A673 (cell line): ENCODE measurements around the gene SH3RF1. TPM values are rescaled to one million over a fixed set of nuclear protein-coding genes. Genes with fewer than 3 reads are reported as not detected.

ENCODE experiments used
- BruUV-seq: library from RNA; stranded (reverse); fragments of 400-500 nt; replicated peaks from 2 replicates; lab custom pipeline; 2021; lab: Mats Ljungman, UMichigan
- CTCF ChIA-PET: fragments of 300-600 bp; sonication (Branson Sonifier 250); formaldehyde crosslinking; loops from one replicate; lab custom pipeline; 2022; ENCODE audit warnings: antibody characterized with exemption; lab: Charles Lee
- POLR2A ChIA-PET: fragments of 300-600 bp; sonication (Branson Sonifier 250); formaldehyde crosslinking; loops from one replicate; lab custom pipeline; 2022; ENCODE audit warnings: antibody characterized with exemption; ENCODE audit not compliant: low non-redundant PET; lab: Charles Lee
- DNase-seq: peaks from one replicate; pipeline ENCODE4 v3.0.0-alpha.2; 2015; ENCODE audit warnings: low spot score
- H3K27ac ChIP-seq: fragments of 200-600 bp; sonication (generic); 2 replicates; pipeline ENCODE4 v1.5.1; 2016; ENCODE audit warnings: mixed run types, low read depth, mild to moderate bottlenecking, mixed read lengths, antibody characterized with exemption, low read length; ENCODE audit not compliant: poor library complexity, severe bottlenecking
- H3K27me3 ChIP-seq: fragments of 200-600 bp; sonication (generic); replicated peaks from 2 replicates; pipeline ENCODE4 v1.6.1; 2017; ENCODE audit warnings: mixed run types, low read depth, mild to moderate bottlenecking, mixed read lengths, antibody characterized with exemption, low read length; ENCODE audit not compliant: insufficient read depth, poor library complexity
- H3K36me3 ChIP-seq: fragments of 200-600 bp; sonication (generic); 2 replicates; pipeline ENCODE4 v1.6.1; 2016; ENCODE audit warnings: mixed run types, mild to moderate bottlenecking, mixed read lengths, antibody characterized with exemption, low read length; ENCODE audit not compliant: insufficient read depth, poor library complexity, severe bottlenecking
- H3K4me1 ChIP-seq: fragments of 200-600 bp; sonication (generic); 2 replicates; pipeline ENCODE4 v1.6.1; 2017; ENCODE audit warnings: mixed run types, mild to moderate bottlenecking, mixed read lengths, antibody characterized with exemption, low read length; ENCODE audit not compliant: insufficient read depth, poor library complexity, severe bottlenecking
- H3K4me3 ChIP-seq: fragments of 200-600 bp; sonication (generic); 2 replicates; pipeline ENCODE4 v1.5.1; 2016; ENCODE audit warnings: low read depth, mixed run types, mild to moderate bottlenecking, mixed read lengths, low read length; ENCODE audit not compliant: poor library complexity, severe bottlenecking
- H3K9me3 ChIP-seq: fragments of 200-600 bp; sonication (generic); 2 replicates; pipeline ENCODE4 v1.6.1; 2016; ENCODE audit warnings: mixed run types, low read depth, mild to moderate bottlenecking, mixed read lengths, antibody characterized with exemption, low read length; ENCODE audit not compliant: poor library complexity, severe bottlenecking
- EZH2 ChIP-seq: fragments of 200-600 bp; sonication (generic); IDR thresholded peaks from 2 replicates; pipeline ENCODE4 v1.6.1; 2017; ENCODE audit warnings: borderline replicate concordance, low read depth, mild to moderate bottlenecking, mixed read lengths, antibody characterized with exemption, low read length; ENCODE audit not compliant: poor library complexity, severe bottlenecking
- intact Hi-C: fragments of 100-400 bp; cut with micrococcal nuclease; formaldehyde crosslinking; loops from one replicate; pipeline ENCODE4 v1.10.0; 2022; ENCODE audit not compliant: unreplicated experiment
- total RNA-seq: library from RNA; stranded (reverse); gene quantifications from 2 replicates; pipeline ENCODE4 v1.2.3, GENCODE V29; 2021
- TF ChIP-seq, protein P1 (sequence below): fragments of 300-800, 200-600 bp; sonication (generic); conservative IDR thresholded peaks from 2 replicates; pipeline ENCODE4 v1.5.1; 2017; ENCODE audit warnings: low read depth, mild to moderate bottlenecking, antibody characterized with exemption, low read length, moderate library complexity, mixed read lengths

SH3RF1 gene
- total RNA-seq, 1 experiment from 2014 or later = 15.3 TPM

GRCh38 chr4:169260217-169260866, 10.4 kb downstream of the SH3RF1 start:
- no peak for DNase-seq
- Histone ChIP-seq H3K27ac (no peak overlapping the region), H3K4me1 (peaks cover 20% of the 10 kb centered on the region), H3K36me3 (no peaks in the 10 kb centered on the region), H3K4me3 (no peak overlapping the region), H3K9me3 (no peaks in the 10 kb centered on the region), H3K27me3 (no peaks in the 10 kb centered on the region)
- TF ChIP-seq EZH2 = no peak
- TF ChIP-seq, protein P1, sequence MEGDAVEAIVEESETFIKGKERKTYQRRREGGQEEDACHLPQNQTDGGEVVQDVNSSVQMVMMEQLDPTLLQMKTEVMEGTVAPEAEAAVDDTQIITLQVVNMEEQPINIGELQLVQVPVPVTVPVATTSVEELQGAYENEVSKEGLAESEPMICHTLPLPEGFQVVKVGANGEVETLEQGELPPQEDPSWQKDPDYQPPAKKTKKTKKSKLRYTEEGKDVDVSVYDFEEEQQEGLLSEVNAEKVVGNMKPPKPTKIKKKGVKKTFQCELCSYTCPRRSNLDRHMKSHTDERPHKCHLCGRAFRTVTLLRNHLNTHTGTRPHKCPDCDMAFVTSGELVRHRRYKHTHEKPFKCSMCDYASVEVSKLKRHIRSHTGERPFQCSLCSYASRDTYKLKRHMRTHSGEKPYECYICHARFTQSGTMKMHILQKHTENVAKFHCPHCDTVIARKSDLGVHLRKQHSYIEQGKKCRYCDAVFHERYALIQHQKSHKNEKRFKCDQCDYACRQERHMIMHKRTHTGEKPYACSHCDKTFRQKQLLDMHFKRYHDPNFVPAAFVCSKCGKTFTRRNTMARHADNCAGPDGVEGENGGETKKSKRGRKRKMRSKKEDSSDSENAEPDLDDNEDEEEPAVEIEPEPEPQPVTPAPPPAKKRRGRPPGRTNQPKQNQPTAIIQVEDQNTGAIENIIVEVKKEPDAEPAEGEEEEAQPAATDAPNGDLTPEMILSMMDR = no peak
- intact Hi-C loops = no loop called here
- no TSS peak for BruUV-seq
- CTCF ChIA-PET = no interaction called here
- POLR2A ChIA-PET = no interaction called here

GRCh38 chr4:169259271-169259670, 11.5 kb downstream of the SH3RF1 start:
- no peak for TF ChIP-seq EZH2
- TF ChIP-seq, protein P1 = no peak
- no peak for DNase-seq
- BruUV-seq = no TSS peak
- no peak overlapping the region for H3K27ac ChIP-seq
- ChIA-PET POLR2A (no interaction called here), CTCF (no interaction called here)
- H3K9me3 ChIP-seq = no peaks in the 10 kb centered on the region
- no peaks in the 10 kb centered on the region for H3K27me3 ChIP-seq
- intact Hi-C loops = no loop called here
- no peak overlapping the region for H3K4me3 ChIP-seq
- peaks cover 31% of the 10 kb centered on the region for H3K4me1 ChIP-seq
- no peaks in the 10 kb centered on the region for H3K36me3 ChIP-seq

DNA sequence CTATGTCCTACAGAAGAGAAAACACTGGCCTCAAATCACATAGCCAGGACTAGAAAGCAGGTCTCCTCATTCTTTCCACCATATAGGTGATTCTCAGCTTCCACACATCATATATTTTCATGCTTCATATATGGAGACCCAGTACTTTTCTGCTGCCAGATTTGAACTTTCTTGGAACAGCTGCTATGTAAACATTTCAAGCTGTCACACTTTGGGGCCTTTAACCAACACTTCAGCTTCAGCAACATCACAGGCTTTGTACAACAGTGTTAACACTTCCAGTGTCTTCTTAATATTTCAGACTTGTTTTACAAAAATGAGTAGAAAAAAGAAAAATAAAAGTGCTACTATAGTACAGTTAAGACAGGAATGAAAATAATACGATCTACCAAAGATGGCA, 12.6 kb downstream of the SH3RF1 start:
- Histone ChIP-seq H3K36me3 (no peaks in the 10 kb centered on the region), H3K4me1 (peaks cover 42% of the 10 kb centered on the region), H3K27me3 (no peaks in the 10 kb centered on the region), H3K27ac (no peak overlapping the region), H3K9me3 (no peaks in the 10 kb centered on the region), H3K4me3 (no peak overlapping the region)
- no peak for DNase-seq
- BruUV-seq = no TSS peak
- CTCF ChIA-PET = no interaction called here
- POLR2A ChIA-PET = no interaction called here
- TF ChIP-seq EZH2 = no peak
- intact Hi-C loops = no loop called here
